ENCODE data around the gene THSD4. TPM values are rescaled to one million over a fixed set of nuclear protein-coding genes. Genes with fewer than 3 reads are reported as not detected.

THSD4 gene
- total and polyA plus RNA-seq, 2 of the 4 experiments (the other 2 are of a cell fraction), result 25.5 to 31.1 TPM

DNA sequence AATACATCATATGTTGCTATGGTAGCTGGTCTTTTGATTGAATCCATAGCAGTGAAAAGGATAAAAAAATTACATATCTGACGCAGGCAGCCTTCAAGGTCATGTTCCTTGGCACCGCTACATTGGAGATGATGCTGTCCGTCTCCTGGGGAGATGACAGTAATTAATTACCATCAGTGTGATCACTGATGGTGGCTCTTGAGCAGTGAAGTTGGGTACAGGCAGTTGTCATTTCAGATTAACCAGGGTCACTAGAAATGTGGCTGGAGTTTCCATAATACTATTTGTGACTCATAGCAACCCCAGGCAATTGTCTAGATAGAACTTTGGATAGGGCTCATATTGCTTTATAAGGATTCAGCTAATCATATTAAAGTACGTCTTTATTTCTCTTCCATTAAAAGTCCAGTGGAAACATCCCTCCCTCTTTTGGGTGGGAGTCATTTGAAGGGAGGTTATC is 136.3 kb downstream of the THSD4 start:
- H4K8ac ChIP-seq (ENCODE audit: low read depth in 2 of 2, low read length in 2 of 2), result 0 out of 4 replicates have a peak overlapping the region, but pooled peaks of 1 of the 2 experiments have one; percentile 17
- peaks cover 8% of the 10 kb centered on the region; the same call in 1 of the 2 replicates for H3K9me1 ChIP-seq (ENCODE audit: insufficient read depth, low read length)
- POLR2A ChIA-PET (ENCODE audit: unreplicated experiment), result no interaction called here
- H3K14ac ChIP-seq (replicated peaks; ENCODE audit: low read depth, low read length), result no peak overlapping the region
- H4K20me1 ChIP-seq (ENCODE audit: insufficient read depth, low read length), result no peaks in the 10 kb centered on the region
- no peak for DNase-seq
- peaks cover 8 to 17% of the 10 kb centered on the region in 2 experiments for H3K79me1 ChIP-seq (ENCODE audit: low read depth in 1 of 2, low read length in 2 of 2)
- H3K23ac ChIP-seq (ENCODE audit: low read depth, low read length), result no peak overlapping the region
- no peak overlapping the region for H2AFZ ChIP-seq (replicated peaks; ENCODE audit: low read length, poor library complexity)
- H2AK5ac ChIP-seq (ENCODE audit: low read depth, low read length), result no peak overlapping the region; the same call in 1 of the 2 replicates
- no peak overlapping the region; the same call in 1 of the 2 replicates for H2BK20ac ChIP-seq (ENCODE audit: low read depth, low read length)
- H2AK9ac ChIP-seq (replicated peaks; ENCODE audit: low read depth, low read length, poor library complexity), result no peak overlapping the region
- no peak overlapping the region for H3K27ac ChIP-seq (ENCODE audit: insufficient read depth, low read length)
- H3K4me3 ChIP-seq (ENCODE audit: insufficient read depth, low read depth, low read length), result no peak overlapping the region
- H3K4me2 ChIP-seq (ENCODE audit: low read depth, low read length), result no peak overlapping the region
- no peak for TF ChIP-seq FOS (IDR thresholded peaks at IDR 0.05; ENCODE audit: low read depth, low read length)
- no peak for TF ChIP-seq RAD21 (IDR thresholded peaks at IDR 0.05; ENCODE audit: low read length)
- TF ChIP-seq CHD1 (IDR thresholded peaks at IDR 0.05; ENCODE audit: low read depth, low read length), result no peak
- no peak for TF ChIP-seq RCOR1 (IDR thresholded peaks at IDR 0.05; ENCODE audit: insufficient replicate concordance, low read length)
- TF ChIP-seq RFX5 (IDR thresholded peaks at IDR 0.05; ENCODE audit: low read depth, low read length), result no peak
- TF ChIP-seq NFE2L2 (IDR thresholded peaks at IDR 0.05; ENCODE audit: low read depth, low read length), result no peak
- no peak for TF ChIP-seq MXI1 (IDR thresholded peaks at IDR 0.05; ENCODE audit: borderline replicate concordance, low read depth, low read length)
- TF ChIP-seq, protein P1, sequence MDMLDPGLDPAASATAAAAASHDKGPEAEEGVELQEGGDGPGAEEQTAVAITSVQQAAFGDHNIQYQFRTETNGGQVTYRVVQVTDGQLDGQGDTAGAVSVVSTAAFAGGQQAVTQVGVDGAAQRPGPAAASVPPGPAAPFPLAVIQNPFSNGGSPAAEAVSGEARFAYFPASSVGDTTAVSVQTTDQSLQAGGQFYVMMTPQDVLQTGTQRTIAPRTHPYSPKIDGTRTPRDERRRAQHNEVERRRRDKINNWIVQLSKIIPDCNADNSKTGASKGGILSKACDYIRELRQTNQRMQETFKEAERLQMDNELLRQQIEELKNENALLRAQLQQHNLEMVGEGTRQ (IDR thresholded peaks at IDR 0.05; ENCODE audit: low read depth, low read length), result no peak
- TF ChIP-seq CEBPB (IDR thresholded peaks at IDR 0.05; ENCODE audit: low read depth, low read length), result no peak
- TF ChIP-seq, protein P2, sequence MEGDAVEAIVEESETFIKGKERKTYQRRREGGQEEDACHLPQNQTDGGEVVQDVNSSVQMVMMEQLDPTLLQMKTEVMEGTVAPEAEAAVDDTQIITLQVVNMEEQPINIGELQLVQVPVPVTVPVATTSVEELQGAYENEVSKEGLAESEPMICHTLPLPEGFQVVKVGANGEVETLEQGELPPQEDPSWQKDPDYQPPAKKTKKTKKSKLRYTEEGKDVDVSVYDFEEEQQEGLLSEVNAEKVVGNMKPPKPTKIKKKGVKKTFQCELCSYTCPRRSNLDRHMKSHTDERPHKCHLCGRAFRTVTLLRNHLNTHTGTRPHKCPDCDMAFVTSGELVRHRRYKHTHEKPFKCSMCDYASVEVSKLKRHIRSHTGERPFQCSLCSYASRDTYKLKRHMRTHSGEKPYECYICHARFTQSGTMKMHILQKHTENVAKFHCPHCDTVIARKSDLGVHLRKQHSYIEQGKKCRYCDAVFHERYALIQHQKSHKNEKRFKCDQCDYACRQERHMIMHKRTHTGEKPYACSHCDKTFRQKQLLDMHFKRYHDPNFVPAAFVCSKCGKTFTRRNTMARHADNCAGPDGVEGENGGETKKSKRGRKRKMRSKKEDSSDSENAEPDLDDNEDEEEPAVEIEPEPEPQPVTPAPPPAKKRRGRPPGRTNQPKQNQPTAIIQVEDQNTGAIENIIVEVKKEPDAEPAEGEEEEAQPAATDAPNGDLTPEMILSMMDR (conservative IDR thresholded peaks at IDR 0.05; ENCODE audit: low read depth, low read length), result no peak
- TF ChIP-seq POLR2A (IDR thresholded peaks at IDR 0.05; ENCODE audit: low read depth, low read length), result no peak
- no peak for TF ChIP-seq BHLHE40 (IDR thresholded peaks at IDR 0.05; ENCODE audit: low read depth, low read length)
- TF ChIP-seq, protein P3, sequence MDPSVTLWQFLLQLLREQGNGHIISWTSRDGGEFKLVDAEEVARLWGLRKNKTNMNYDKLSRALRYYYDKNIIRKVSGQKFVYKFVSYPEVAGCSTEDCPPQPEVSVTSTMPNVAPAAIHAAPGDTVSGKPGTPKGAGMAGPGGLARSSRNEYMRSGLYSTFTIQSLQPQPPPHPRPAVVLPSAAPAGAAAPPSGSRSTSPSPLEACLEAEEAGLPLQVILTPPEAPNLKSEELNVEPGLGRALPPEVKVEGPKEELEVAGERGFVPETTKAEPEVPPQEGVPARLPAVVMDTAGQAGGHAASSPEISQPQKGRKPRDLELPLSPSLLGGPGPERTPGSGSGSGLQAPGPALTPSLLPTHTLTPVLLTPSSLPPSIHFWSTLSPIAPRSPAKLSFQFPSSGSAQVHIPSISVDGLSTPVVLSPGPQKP (IDR thresholded peaks at IDR 0.05; ENCODE audit: borderline replicate concordance, low read depth, low read length), result no peak
- no peak for TF ChIP-seq SMC3 (IDR thresholded peaks at IDR 0.05; ENCODE audit: low read depth, low read length)
- no peak for TF ChIP-seq MAFK (IDR thresholded peaks at IDR 0.05; ENCODE audit: low read depth, low read length)
- no peak for TF ChIP-seq MAZ (IDR thresholded peaks at IDR 0.05; ENCODE audit: borderline replicate concordance, low read depth, low read length)
- ATAC-seq (ENCODE audit: low read depth), result no peak
- peak overlapping the region; percentile 79; the same call in 1 of the 2 replicates for H4K5ac ChIP-seq (ENCODE audit: low read depth, low read length)
- H4K91ac ChIP-seq (ENCODE audit: insufficient read depth, low read depth, low read length), result no peak overlapping the region
- H3K18ac ChIP-seq (ENCODE audit: low read depth, low read length), result no peak overlapping the region
- H3K4ac ChIP-seq (ENCODE audit: low read depth, low read length), result no peak overlapping the region
- H3K27me3 ChIP-seq (ENCODE audit: control insufficient read depth, insufficient read depth, low read length), result no peaks in the 10 kb centered on the region
- dilution Hi-C loops (cut with HindIII; ENCODE audit: low sequenced_read_pairs, unreplicated experiment) (no loop called here), in situ Hi-C loops (cut with MboI; ENCODE audit: low sequenced_read_pairs) (no loop called here), intact Hi-C loops (cut with micrococcal nuclease) (no loop called here)
- H3K9ac ChIP-seq (ENCODE audit: low read depth, low read length), result no peak overlapping the region
- H3K9me3 ChIP-seq (ENCODE audit: control insufficient read depth, insufficient read depth, low read length), result no peaks in the 10 kb centered on the region
- no peak overlapping the region for H3K56ac ChIP-seq (ENCODE audit: extremely low read depth, insufficient read depth, low read length)
- no peak overlapping the region for H2BK15ac ChIP-seq (ENCODE audit: low read depth, low read length)
- CTCF ChIA-PET, result no interaction called here
- peaks cover 18% of the 10 kb centered on the region for H3K4me1 ChIP-seq (ENCODE audit: control insufficient read depth, insufficient read depth, low read length)
- peaks cover 9% of the 10 kb centered on the region for H3K36me3 ChIP-seq (ENCODE audit: control insufficient read depth, insufficient read depth, low read length)
- no peak overlapping the region for H2BK5ac ChIP-seq (ENCODE audit: low read depth, low read length, poor library complexity, severe bottlenecking)
- no CpG with 5 or more reads among the region's 4 CpGs for WGBS, 2 experiments (ENCODE audit: extremely low coverage in 2 of 2, insufficient read length in 1 of 2)
- no TSS peak for BruUV-seq (replicated peaks)
- no peak overlapping the region for H2BK120ac ChIP-seq (ENCODE audit: low read depth, low read length)

All from IMR-90 (cell line).